ENCODE measurements around the gene PCDH18.

GRCh38 chr4:137471895-137472294, 60.4 kb downstream of the PCDH18 start:
- TF ChIP-seq CTCF (IDR thresholded peaks at IDR 0.05; ENCODE audit: insufficient read depth, low read depth, low read length) (no peak), EZH2 (IDR thresholded peaks at IDR 0.05; ENCODE audit: insufficient read depth, low read length) (no peak)

All from astrocyte (in vitro differentiated cells and primary cell).